CD1c-positive myeloid dendritic cell (primary cell): ENCODE data around the gene LHX3.

Experiments
- DNase-seq: peaks from one replicate; pipeline ENCODE4 v3.0.0-alpha.2; 2016; ENCODE audit errors: extremely low spot score

Gene LHX3

GRCh38 chr9:136177224-136177623 is 27.7 kb downstream of the LHX3 start:
- no peak for DNase-seq

GRCh38 chr9:136175616-136176197 is 29.2 kb downstream of the LHX3 start:
- no peak for DNase-seq

- DNase-seq, result no peak
Observed at GRCh38 chr9:136174779-136175615, 29.9 kb downstream of the LHX3 start.

GRCh38 chr9:136173648-136174290 is 31.2 kb downstream of the LHX3 start:
- no peak for DNase-seq

- DNase-seq, result no peak
Observed at GRCh38 chr9:136172412-136173079, 32.4 kb downstream of the LHX3 start.

- DNase-seq, result no peak
Observed at GRCh38 chr9:136171801-136172411, 33.0 kb downstream of the LHX3 start.

- DNase-seq, result no peak
Observed at GRCh38 chr9:136171009-136171800, 33.7 kb downstream of the LHX3 start.

GRCh38 chr9:136170006-136170901 is 34.7 kb downstream of the LHX3 start:
- peak; percentile 47 for DNase-seq

GRCh38 chr9:136169495-136169894 is 35.4 kb downstream of the LHX3 start:
- no peak for DNase-seq

GRCh38 chr9:136163248-136163850 is 41.6 kb downstream of the LHX3 start:
- DNase-seq, result no peak

GRCh38 chr9:136160995-136161610 is 43.8 kb downstream of the LHX3 start:
- no peak for DNase-seq

- DNase-seq, result no peak
Observed at GRCh38 chr9:136160381-136160841, 44.5 kb downstream of the LHX3 start.

- no peak for DNase-seq
Observed at GRCh38 chr9:136159851-136160250, 45.1 kb downstream of the LHX3 start.

GRCh38 chr9:136157477-136158265 is 47.3 kb downstream of the LHX3 start:
- DNase-seq, result no peak

- DNase-seq, result no peak
Observed at GRCh38 chr9:136156209-136157120, 48.5 kb downstream of the LHX3 start.

- no peak for DNase-seq
Observed at GRCh38 chr9:136155576-136155975, 49.4 kb downstream of the LHX3 start.

- DNase-seq, result no peak
Observed at GRCh38 chr9:136154943-136155342, 50.0 kb downstream of the LHX3 start.
